IPS DF 6.9 (cell line): ENCODE measurements around the gene NES.

Experiments
- DNase-seq: peaks from one replicate; pipeline ENCODE4 v3.0.0-alpha.2; 2013; ENCODE audit warnings: low read depth, low spot score
- H3K27ac ChIP-seq: one replicate; pipeline ENCODE4 v1.5.1; 2013; ENCODE audit warnings: low read length, control low read depth
- H3K27me3 ChIP-seq: 2 replicates; pipeline ENCODE4 v1.6.1; 2013; ENCODE audit warnings: mild to moderate bottlenecking, low read length; ENCODE audit not compliant: control insufficient read depth, insufficient read depth
- H3K36me3 ChIP-seq: 2 replicates; pipeline ENCODE4 v1.6.1; 2013; ENCODE audit warnings: low read length; ENCODE audit not compliant: control insufficient read depth, insufficient read depth
- H3K4me1 ChIP-seq: 2 replicates; pipeline ENCODE4 v1.6.1; 2013; ENCODE audit warnings: low read length; ENCODE audit not compliant: control insufficient read depth, insufficient read depth
- H3K4me3 ChIP-seq: 2 replicates; pipeline ENCODE4 v1.5.1; 2013; ENCODE audit warnings: mild to moderate bottlenecking, low read length
- H3K9me3 ChIP-seq: 2 replicates; pipeline ENCODE4 v1.6.1; 2013; ENCODE audit warnings: low read length, inconsistent platforms; ENCODE audit not compliant: control insufficient read depth, insufficient read depth
- WGBS: extraction: QIAGEN DNeasy Blood & Tissue Kit; methylation state at CpG from one replicate; pipeline ENCODE4 v1.1.7; 2013; ENCODE audit warnings: mixed read lengths, missing lambda C conversion rate; ENCODE audit not compliant: insufficient read length, insufficient coverage; 5-methylcytosine and 5-hydroxymethylcytosine counted together

Gene NES

GRCh38 chr1:156676820-156677615 lies at the start of gene NES:
TSS of gene NES (minus strand) at chr1:156677407. CDS start at chr1:156677264, 143 bp downstream.
- Histone ChIP-seq H3K4me3 (peak within 1 kb of the TSS; percentile 54), H3K36me3 (peaks cover 8% of the 10 kb centered on the region; the same call in 1 of the 2 replicates), H3K27me3 (no peaks in the 10 kb centered on the region), H3K9me3 (no peaks in the 10 kb centered on the region), H3K27ac (no peak within 1 kb of the TSS), H3K4me1 (peaks cover 26% of the 10 kb centered on the region)
- no CpG with 5 or more reads among the region's 70 CpGs for WGBS
- no peak for DNase-seq

GRCh38 chr1:156726549-156727226 lies 49.5 kb upstream of the NES start:
- H3K4me1 ChIP-seq, result peaks cover 5% of the 10 kb centered on the region; the same call in 1 of the 2 replicates
- no peak overlapping the region for H3K4me3 ChIP-seq
- no peak overlapping the region for H3K27ac ChIP-seq
- no peaks in the 10 kb centered on the region for H3K9me3 ChIP-seq
- WGBS, result no CpG with 5 or more reads among the region's 15 CpGs
- DNase-seq, result no peak
- peaks cover 14% of the 10 kb centered on the region; the same call in 1 of the 2 replicates for H3K36me3 ChIP-seq
- H3K27me3 ChIP-seq, result no peaks in the 10 kb centered on the region

- Histone ChIP-seq H3K36me3 (peaks cover 16% of the 10 kb centered on the region; the same call in 1 of the 2 replicates), H3K4me3 (no peak overlapping the region), H3K27me3 (no peaks in the 10 kb centered on the region), H3K4me1 (peaks cover 5% of the 10 kb centered on the region; the same call in 1 of the 2 replicates), H3K27ac (no peak overlapping the region), H3K9me3 (no peaks in the 10 kb centered on the region)
- no CpG with 5 or more reads among the region's 18 CpGs for WGBS
- no peak for DNase-seq
Observed at GRCh38 chr1:156725683-156726280, 48.6 kb upstream of the NES start.

- WGBS, result no CpG with 5 or more reads among the region's 4 CpGs
- H3K36me3 ChIP-seq, result peaks cover 16% of the 10 kb centered on the region; the same call in 1 of the 2 replicates
Observed at GRCh38 chr1:156721535-156721934, 44.3 kb upstream of the NES start.

GRCh38 chr1:156721131-156721530 lies 43.9 kb upstream of the NES start:
- Histone ChIP-seq H3K27ac (no peak overlapping the region), H3K27me3 (no peaks in the 10 kb centered on the region), H3K36me3 (peaks cover 16% of the 10 kb centered on the region; the same call in 1 of the 2 replicates), H3K9me3 (no peaks in the 10 kb centered on the region), H3K4me1 (no peaks in the 10 kb centered on the region; the same call in 1 of the 2 replicates), H3K4me3 (no peak overlapping the region)
- DNase-seq, result no peak
- WGBS, result no CpG with 5 or more reads among the region's 2 CpGs

More at GRCh38 chr1:156721535-156721934, 44.3 kb upstream of the NES start:
- Histone ChIP-seq H3K27me3 (no peaks in the 10 kb centered on the region), H3K9me3 (no peaks in the 10 kb centered on the region), H3K4me3 (no peak overlapping the region), H3K27ac (no peak overlapping the region), H3K4me1 (no peaks in the 10 kb centered on the region; the same call in 1 of the 2 replicates)
- DNase-seq, result no peak

- H3K27ac ChIP-seq, result no peak overlapping the region
- no CpG with 5 or more reads among the region's 4 CpGs for WGBS
- H3K27me3 ChIP-seq, result no peaks in the 10 kb centered on the region
- H3K9me3 ChIP-seq, result no peaks in the 10 kb centered on the region
- H3K4me1 ChIP-seq, result no peaks in the 10 kb centered on the region
- H3K36me3 ChIP-seq, result peaks cover 3% of the 10 kb centered on the region; the same call in 1 of the 2 replicates
- DNase-seq, result no peak
- no peak overlapping the region for H3K4me3 ChIP-seq
Observed at GRCh38 chr1:156717351-156717750, 40.1 kb upstream of the NES start.

- Histone ChIP-seq H3K27ac (no peak overlapping the region), H3K36me3 (no peaks in the 10 kb centered on the region), H3K9me3 (no peaks in the 10 kb centered on the region), H3K4me3 (no peak overlapping the region), H3K27me3 (no peaks in the 10 kb centered on the region), H3K4me1 (peaks cover 6% of the 10 kb centered on the region)
- no peak for DNase-seq
- WGBS, result no CpG with 5 or more reads among the region's 3 CpGs
Observed at GRCh38 chr1:156714830-156715229, 37.6 kb upstream of the NES start.

GRCh38 chr1:156712626-156713025 lies 35.4 kb upstream of the NES start:
- Histone ChIP-seq H3K27ac (no peak overlapping the region), H3K4me1 (peaks cover 14% of the 10 kb centered on the region)
- WGBS, result no CpG with 5 or more reads among the region's 3 CpGs

GRCh38 chr1:156711011-156711817 lies 34.0 kb upstream of the NES start:
- Histone ChIP-seq H3K4me3 (no peak overlapping the region), H3K9me3 (no peaks in the 10 kb centered on the region), H3K27me3 (no peaks in the 10 kb centered on the region), H3K4me1 (peaks cover 16% of the 10 kb centered on the region), H3K36me3 (no peaks in the 10 kb centered on the region), H3K27ac (no peak overlapping the region)
- WGBS, result no CpG with 5 or more reads among the region's 9 CpGs
- DNase-seq, result no peak

More at GRCh38 chr1:156712626-156713025, 35.4 kb upstream of the NES start:
- no peaks in the 10 kb centered on the region for H3K36me3 ChIP-seq
- no peak for DNase-seq
- H3K27me3 ChIP-seq, result no peaks in the 10 kb centered on the region
- H3K4me3 ChIP-seq, result no peak overlapping the region
- H3K9me3 ChIP-seq, result no peaks in the 10 kb centered on the region
